Measurements from ENCODE around the gene ACACA.

The ACACA gene

GRCh38 chr17:37246085-37246484 lies 160.6 kb downstream of the ACACA start:
- in situ Hi-C loops (cut with MboI; ENCODE audit: low sequenced_read_pairs), result loop anchor here (25.0 kb wide), 1 partner anchor 634 kb away; the partner anchor contains the start of gene MRM1

GRCh38 chr17:37240381-37240780 lies 166.3 kb downstream of the ACACA start:
- in situ Hi-C loops (cut with MboI; ENCODE audit: low sequenced_read_pairs), result loop anchor here (25.0 kb wide), 1 partner anchor 628 kb away; the partner anchor contains the start of gene MRM1

- in situ Hi-C loops (cut with MboI; ENCODE audit: low sequenced_read_pairs), result loop anchor here (25.0 kb wide), 1 partner anchor 628 kb away; the partner anchor contains the start of gene MRM1
Observed at GRCh38 chr17:37239690-37240334, 166.8 kb downstream of the ACACA start.

DNA sequence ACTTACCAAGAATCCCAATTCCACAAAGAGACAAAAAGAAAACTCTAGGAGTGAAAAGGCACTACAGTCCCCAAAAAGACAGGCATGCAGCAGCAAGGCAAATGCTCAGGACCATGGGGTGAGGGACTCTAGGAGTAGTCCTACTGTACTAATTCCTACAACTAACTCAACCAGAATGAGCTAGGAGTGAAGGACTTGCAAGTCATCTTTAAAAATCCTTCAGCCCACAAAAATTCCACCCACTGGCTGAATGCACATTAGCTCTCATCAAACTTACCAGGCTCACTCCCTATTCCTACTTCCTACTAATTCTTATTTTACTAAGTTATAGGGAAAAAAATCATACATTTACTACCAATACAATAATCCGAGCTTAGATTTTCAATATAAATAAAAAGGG lies 172.5 kb downstream of the ACACA start:
- in situ Hi-C loops (cut with MboI; ENCODE audit: low sequenced_read_pairs), result loop anchor here (25.0 kb wide), 1 partner anchor 622 kb away; the partner anchor contains the start of gene MRM1

DNA sequence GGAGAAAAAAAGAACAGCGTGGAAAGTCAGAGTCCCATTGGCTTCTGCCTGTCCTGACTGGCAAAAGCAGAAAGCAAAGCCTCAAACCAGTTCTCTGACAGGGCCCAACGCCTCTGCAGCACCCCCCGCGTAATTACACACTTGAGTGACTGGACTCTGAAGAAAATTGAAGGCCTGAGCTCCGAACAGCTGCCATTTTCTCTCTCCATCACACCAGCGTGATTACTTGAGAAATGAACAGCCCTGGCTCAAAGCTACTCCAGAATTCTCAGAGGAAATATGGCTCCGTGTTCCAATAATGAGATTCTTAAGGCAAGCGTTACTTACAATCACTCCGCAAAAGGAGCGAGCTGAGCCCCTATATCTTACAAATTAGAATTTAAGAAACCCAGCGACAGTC lies 173.6 kb downstream of the ACACA start:
- in situ Hi-C loops (cut with MboI; ENCODE audit: low sequenced_read_pairs), result loop anchor here (25.0 kb wide), 1 partner anchor 621 kb away; the partner anchor contains the start of gene MRM1

DNA sequence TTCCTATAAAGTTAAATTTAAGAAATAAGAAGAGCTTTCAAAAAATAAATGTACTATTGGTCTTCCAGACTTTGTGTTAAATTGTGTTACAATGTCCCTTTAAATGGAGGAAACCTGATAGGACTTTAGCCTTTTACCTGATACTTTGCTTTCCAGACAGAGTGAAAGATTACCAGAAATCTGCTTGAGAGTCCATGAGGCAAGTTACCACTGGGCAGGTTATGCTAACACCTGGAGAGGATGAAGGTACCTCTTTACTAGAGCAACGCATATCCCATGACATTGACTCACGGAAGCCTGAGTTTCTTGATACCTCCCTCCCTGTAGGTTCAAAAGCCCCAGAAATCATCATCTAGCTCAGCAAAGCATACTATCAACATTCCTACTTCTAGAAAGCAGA lies 174.7 kb downstream of the ACACA start:
- in situ Hi-C loops (cut with MboI; ENCODE audit: low sequenced_read_pairs), result loop anchor here (25.0 kb wide), 1 partner anchor 620 kb away; the partner anchor contains the start of gene MRM1

DNA sequence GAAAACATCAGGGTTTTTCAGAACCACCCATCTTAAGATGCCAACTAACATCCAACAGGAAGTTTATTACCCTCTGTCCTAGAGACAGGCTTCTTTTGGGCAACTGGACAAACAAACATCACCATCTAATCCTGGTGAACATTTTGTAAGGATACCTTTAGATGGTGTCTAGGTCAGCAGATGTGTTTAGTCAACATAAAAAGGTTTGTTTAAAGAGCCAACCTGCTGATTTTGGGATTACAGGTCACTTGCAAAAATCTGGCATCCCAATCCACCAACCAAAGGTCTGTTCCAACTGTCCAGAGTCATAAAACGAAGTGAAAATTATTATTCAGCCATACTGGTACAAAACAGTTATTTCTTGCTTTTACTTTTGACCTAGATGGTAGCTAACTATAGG lies 176.0 kb downstream of the ACACA start:
- in situ Hi-C loops (cut with MboI; ENCODE audit: low sequenced_read_pairs), result loop anchor here (25.0 kb wide), 1 partner anchor 618 kb away; the partner anchor contains the start of gene MRM1

GRCh38 chr17:37225465-37225864 lies 181.2 kb downstream of the ACACA start:
- in situ Hi-C loops (cut with MboI; ENCODE audit: low sequenced_read_pairs), result loop anchor here (25.0 kb wide), 1 partner anchor 613 kb away; the partner anchor contains the start of gene MRM1

DNA sequence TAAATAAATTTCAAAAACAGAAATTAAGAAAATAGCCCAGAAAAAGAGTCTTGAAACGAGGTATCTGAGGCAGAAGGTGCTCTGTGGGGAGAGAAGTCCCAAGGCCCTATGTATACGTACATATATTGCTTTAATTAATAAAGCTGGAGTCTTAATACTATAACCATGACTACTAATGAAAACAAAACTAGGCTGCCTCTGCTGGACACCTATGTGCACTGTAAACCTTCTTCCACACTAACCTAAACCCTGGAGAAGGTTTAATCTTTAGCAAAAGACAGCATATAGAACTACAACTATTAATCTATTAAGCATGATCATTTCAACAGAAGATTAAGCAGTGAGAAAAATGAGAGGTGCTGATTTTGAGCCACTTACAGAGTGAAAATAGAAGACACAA lies 184.8 kb downstream of the ACACA start:
- in situ Hi-C loops (cut with MboI; ENCODE audit: low sequenced_read_pairs), result no loop called here

DNA sequence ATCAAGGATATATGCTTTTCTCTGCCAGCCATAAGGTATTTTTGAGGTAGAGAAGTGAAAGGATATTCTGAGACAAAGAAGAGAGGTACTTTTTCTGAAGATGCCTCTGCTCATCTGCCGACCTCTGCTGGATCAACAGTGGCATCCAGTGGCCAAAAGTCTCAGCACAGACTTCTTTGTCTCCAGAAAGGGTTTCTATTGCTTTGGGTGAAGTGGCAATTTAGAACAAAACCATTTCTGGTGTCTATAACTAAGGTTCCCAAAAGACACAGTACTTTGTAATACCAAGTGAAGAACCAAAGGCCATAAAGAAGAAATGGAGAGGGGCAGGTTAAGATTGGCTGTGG lies 186.1 kb downstream of the ACACA start:
- in situ Hi-C loops (cut with MboI; ENCODE audit: low sequenced_read_pairs), result no loop called here

GRCh38 chr17:37219876-37220606 lies 186.6 kb downstream of the ACACA start:
- in situ Hi-C loops (cut with MboI; ENCODE audit: low sequenced_read_pairs), result no loop called here

- in situ Hi-C loops (cut with MboI; ENCODE audit: low sequenced_read_pairs), result no loop called here
Observed at GRCh38 chr17:37218849-37219248, 187.8 kb downstream of the ACACA start.

DNA sequence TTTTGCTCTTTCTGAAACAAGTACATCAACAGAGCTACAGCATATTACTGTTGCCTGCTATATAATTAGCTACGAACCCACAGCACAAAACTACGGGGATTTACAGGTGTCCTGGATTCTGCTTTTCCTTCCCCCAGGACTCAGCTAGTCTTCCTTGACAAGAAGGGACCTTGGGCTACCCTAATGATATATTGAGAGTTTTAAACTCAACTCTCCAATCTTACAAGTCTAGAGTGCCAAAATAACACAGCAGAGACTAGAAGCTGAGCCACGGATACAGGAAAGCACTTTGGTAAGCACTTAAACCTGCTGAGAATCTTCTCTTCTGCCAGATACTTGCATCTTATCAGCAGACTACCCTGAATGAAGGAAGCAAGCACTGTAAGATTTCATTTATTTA lies 192.2 kb downstream of the ACACA start:
- in situ Hi-C loops (cut with MboI; ENCODE audit: low sequenced_read_pairs), result no loop called here

- in situ Hi-C loops (cut with MboI; ENCODE audit: low sequenced_read_pairs), result no loop called here
Observed at GRCh38 chr17:37213927-37214326, 192.7 kb downstream of the ACACA start.

- in situ Hi-C loops (cut with MboI; ENCODE audit: low sequenced_read_pairs), result no loop called here
Observed at GRCh38 chr17:37212179-37212578, 194.5 kb downstream of the ACACA start.

DNA sequence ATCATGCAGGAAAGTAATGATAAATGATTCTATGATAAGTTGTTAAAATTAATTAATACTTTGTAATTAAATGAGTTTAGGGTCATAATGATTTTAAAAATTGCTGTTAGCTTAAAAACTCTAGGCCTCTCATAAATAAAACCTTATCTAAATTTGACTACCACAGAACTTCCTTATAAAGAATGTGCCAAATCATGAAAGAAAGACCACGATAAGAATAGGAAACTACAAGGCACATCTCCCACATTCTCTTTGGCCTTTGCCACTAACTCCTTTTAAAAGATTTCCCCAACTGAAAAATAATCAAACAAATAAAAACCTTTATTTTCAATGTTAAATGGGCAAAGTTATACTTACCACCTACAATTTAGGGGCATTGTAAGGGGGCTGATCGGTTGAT lies 195.5 kb downstream of the ACACA start:
- in situ Hi-C loops (cut with MboI; ENCODE audit: low sequenced_read_pairs), result no loop called here

- in situ Hi-C loops (cut with MboI; ENCODE audit: low sequenced_read_pairs), result no loop called here
Observed at GRCh38 chr17:37207103-37207502, 199.5 kb downstream of the ACACA start.

DNA sequence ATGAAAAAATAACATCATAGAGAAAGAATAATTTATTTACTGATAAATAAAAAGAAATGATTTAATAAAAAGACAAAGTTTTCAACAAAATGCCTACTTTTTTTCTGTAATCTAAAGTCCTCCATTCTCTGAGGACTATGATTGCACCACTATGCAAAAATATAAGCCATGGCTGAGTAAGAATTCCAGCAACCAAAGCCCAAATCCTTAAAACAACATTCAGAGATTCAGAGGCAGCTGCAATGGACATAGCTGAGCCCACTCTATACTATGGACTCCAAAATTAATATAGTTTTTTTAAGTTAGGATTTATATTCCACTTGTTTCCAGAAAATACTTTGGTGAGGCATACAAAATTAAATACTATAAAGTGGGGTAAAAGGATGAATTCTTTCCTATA lies 200.3 kb downstream of the ACACA start:
- in situ Hi-C loops (cut with MboI; ENCODE audit: low sequenced_read_pairs), result no loop called here

DNA sequence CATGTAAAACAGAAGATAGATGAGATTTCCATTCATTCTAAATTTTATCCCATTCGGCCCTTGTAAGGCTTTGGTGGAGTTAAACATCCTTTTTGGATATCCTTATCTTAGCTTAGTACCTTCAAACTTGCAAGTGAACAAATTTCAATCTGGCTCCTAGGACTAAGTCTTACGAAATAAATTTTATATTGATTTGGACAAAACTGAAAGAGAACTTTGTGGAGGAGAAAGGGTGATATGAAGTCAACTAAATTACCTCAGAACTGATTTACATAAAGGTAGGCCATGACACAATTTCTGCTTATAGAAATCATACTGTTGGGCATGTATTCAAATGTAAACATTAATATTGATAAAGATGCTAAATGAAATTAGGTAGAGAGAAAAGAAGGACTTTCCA lies 206.1 kb downstream of the ACACA start:
- in situ Hi-C loops (cut with MboI; ENCODE audit: low sequenced_read_pairs), result no loop called here

GRCh38 chr17:37197336-37197735 lies 209.3 kb downstream of the ACACA start:
- in situ Hi-C loops (cut with MboI; ENCODE audit: low sequenced_read_pairs), result no loop called here

GRCh38 chr17:37194208-37194607 lies 212.4 kb downstream of the ACACA start:
- in situ Hi-C loops (cut with MboI; ENCODE audit: low sequenced_read_pairs), result no loop called here

- in situ Hi-C loops (cut with MboI; ENCODE audit: low sequenced_read_pairs), result no loop called here
Observed at GRCh38 chr17:37191219-37191618, 215.4 kb downstream of the ACACA start.

Data from HL-60/S4 treated with retinoic acid at 250 ng/mL for 4 days and 3 days (cell line).